Choroid plexus epithelial cell (primary cell): ENCODE measurements around the gene RTKN2.

Experiments
- DNase-seq: peaks from one replicate; pipeline ENCODE4 v3.0.0-alpha.2; 2010; ENCODE audit warnings: low read depth
- H3K4me3 ChIP-seq: 2 replicates; pipeline ENCODE4 v1.5.1; 2011; ENCODE audit warnings: low read depth, mild to moderate bottlenecking, control low read depth, low read length, moderate library complexity
- TF ChIP-seq, protein P1 (sequence below): conservative IDR thresholded peaks from 2 replicates; pipeline ENCODE4 v1.5.1; 2011; ENCODE audit warnings: low read depth, mild to moderate bottlenecking, control low read depth, inconsistent platforms, low read length, moderate library complexity

Gene RTKN2

DNA sequence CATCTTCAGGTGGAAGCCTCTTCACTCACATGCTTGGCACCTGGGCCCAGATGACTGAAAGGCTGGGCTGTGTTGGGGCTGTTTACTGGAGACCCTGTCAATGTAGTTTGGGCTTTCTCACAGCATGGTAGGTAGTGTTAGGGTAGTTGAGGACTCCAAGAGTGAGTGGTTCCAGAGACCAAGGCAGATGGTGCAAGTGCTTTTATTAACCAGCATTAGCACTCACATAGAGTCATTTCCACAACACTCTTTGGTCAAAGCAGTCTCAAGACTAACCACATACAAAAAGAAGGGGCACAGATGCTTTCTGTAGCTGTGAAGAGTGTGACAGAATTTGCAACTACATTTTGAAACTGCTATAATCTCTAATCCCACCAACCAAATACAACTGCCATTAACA, 135.0 kb downstream of the RTKN2 start:
- DNase-seq, result no peak
- TF ChIP-seq, protein P1, sequence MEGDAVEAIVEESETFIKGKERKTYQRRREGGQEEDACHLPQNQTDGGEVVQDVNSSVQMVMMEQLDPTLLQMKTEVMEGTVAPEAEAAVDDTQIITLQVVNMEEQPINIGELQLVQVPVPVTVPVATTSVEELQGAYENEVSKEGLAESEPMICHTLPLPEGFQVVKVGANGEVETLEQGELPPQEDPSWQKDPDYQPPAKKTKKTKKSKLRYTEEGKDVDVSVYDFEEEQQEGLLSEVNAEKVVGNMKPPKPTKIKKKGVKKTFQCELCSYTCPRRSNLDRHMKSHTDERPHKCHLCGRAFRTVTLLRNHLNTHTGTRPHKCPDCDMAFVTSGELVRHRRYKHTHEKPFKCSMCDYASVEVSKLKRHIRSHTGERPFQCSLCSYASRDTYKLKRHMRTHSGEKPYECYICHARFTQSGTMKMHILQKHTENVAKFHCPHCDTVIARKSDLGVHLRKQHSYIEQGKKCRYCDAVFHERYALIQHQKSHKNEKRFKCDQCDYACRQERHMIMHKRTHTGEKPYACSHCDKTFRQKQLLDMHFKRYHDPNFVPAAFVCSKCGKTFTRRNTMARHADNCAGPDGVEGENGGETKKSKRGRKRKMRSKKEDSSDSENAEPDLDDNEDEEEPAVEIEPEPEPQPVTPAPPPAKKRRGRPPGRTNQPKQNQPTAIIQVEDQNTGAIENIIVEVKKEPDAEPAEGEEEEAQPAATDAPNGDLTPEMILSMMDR, result no peak
- H3K4me3 ChIP-seq, result no peak overlapping the region
